SU-DHL-6 (cell line): ENCODE measurements around the gene MED15.

Experiments used
- H2AFZ ChIP-seq: fragments of 200-600 bp; sonication (generic); 2 replicates; pipeline ENCODE4 v1.6.1; 2014; ENCODE audit warnings: low read depth, mild to moderate bottlenecking, moderate library complexity, mixed read lengths, antibody characterized with exemption, low read length; ENCODE audit not compliant: severe bottlenecking
- H3F3A ChIP-seq: fragments of 200-600 bp; shearing (Covaris generic); 2 replicates; pipeline ENCODE4 v1.6.0; 2016; ENCODE audit warnings: antibody characterized with exemption, mild to moderate bottlenecking; ENCODE audit not compliant: insufficient read depth
- H3K27ac ChIP-seq: fragments of 200-600 bp; sonication (generic); 2 replicates; pipeline ENCODE4 v1.5.1; 2016; ENCODE audit warnings: low read depth, mild to moderate bottlenecking, low read length, moderate library complexity, mixed read lengths
- H3K27me3 ChIP-seq: fragments of 200-600 bp; sonication (generic), shearing (Covaris generic); 2 replicates; pipeline ENCODE4 v1.6.0; 2014; ENCODE audit warnings: mild to moderate bottlenecking, low read length
- H3K36me3 ChIP-seq: fragments of 200-600 bp; sonication (generic); 2 replicates; pipeline ENCODE4 v1.6.1; 2014; ENCODE audit warnings: mild to moderate bottlenecking, low read length, mixed read lengths
- H3K4me2 ChIP-seq: fragments of 300-600, 200-600 bp; shearing (Covaris generic), sonication (generic); 2 replicates; pipeline ENCODE4 v1.6.0; 2014; ENCODE audit warnings: low read length, low read depth, mild to moderate bottlenecking; ENCODE audit not compliant: poor library complexity, severe bottlenecking
- H3K4me3 ChIP-seq: fragments of 200-600 bp; sonication (generic); 2 replicates; pipeline ENCODE4 v1.5.1; 2014; ENCODE audit warnings: antibody characterized with exemption, low read length, mild to moderate bottlenecking, mixed read lengths; ENCODE audit not compliant: insufficient read depth, poor library complexity, severe bottlenecking
- H3K79me2 ChIP-seq: fragments of 200-600 bp; sonication (generic); 2 replicates; pipeline ENCODE4 v1.6.1; 2014; ENCODE audit warnings: mild to moderate bottlenecking, low read length, moderate library complexity; ENCODE audit not compliant: insufficient read depth
- H3K9ac ChIP-seq: fragments of 200-600 bp; sonication (generic); 2 replicates; pipeline ENCODE4 v1.7.0; 2014; ENCODE audit warnings: mild to moderate bottlenecking, low read length
- H3K9me2 ChIP-seq: fragments of 200-600 bp; sonication (generic); replicated peaks from 2 replicates; pipeline ENCODE4 v1.6.1; 2014; ENCODE audit warnings: low read length; ENCODE audit not compliant: insufficient read depth
- H3K9me3 ChIP-seq: fragments of 200-600 bp; sonication (generic); 2 replicates; pipeline ENCODE4 v1.6.1; 2014; ENCODE audit warnings: low read length, mixed read lengths; ENCODE audit not compliant: insufficient read depth
- H4K20me1 ChIP-seq: fragments of 200-600 bp; sonication (generic); 2 replicates; pipeline ENCODE4 v1.6.1; 2014; ENCODE audit warnings: low read depth, mild to moderate bottlenecking, antibody characterized with exemption, low read length, moderate library complexity, mixed read lengths
- CTCF ChIP-seq: fragments of 200-600 bp; sonication (generic); IDR thresholded peaks from one replicate; pipeline ENCODE4 v1.5.1; 2017; ENCODE audit warnings: antibody characterized with exemption, mild to moderate bottlenecking, low read length, moderate library complexity; ENCODE audit not compliant: insufficient read depth, poor library complexity, severe bottlenecking
- EZH2phosphoT487 ChIP-seq: fragments of 200-600 bp; sonication (generic), shearing (Covaris generic); conservative IDR thresholded peaks from 2 replicates; pipeline ENCODE4 v1.6.1; 2018; ENCODE audit warnings: mild to moderate bottlenecking, antibody characterized with exemption, low read length, moderate library complexity, mixed read lengths

The MED15 gene

GRCh38 chr22:20611418-20611817 lies 104.0 kb downstream of the MED15 start:
- Histone ChIP-seq H3K4me3 (no peak overlapping the region), H4K20me1 (no peaks in the 10 kb centered on the region), H3K9ac (no peak overlapping the region), H3K79me2 (no peaks in the 10 kb centered on the region), H3K9me2 (no peaks in the 10 kb centered on the region), H3K4me2 (no peak overlapping the region), H3K27me3 (no peaks in the 10 kb centered on the region), H3K9me3 (no peaks in the 10 kb centered on the region), H3F3A (no peaks in the 10 kb centered on the region), H2AFZ (no peak overlapping the region), H3K27ac (no peak overlapping the region), H3K36me3 (no peaks in the 10 kb centered on the region)
- no peak for TF ChIP-seq CTCF
- no peak for TF ChIP-seq EZH2phosphoT487

- Histone ChIP-seq H3K9me3 (no peaks in the 10 kb centered on the region), H3K27me3 (no peaks in the 10 kb centered on the region), H3F3A (no peaks in the 10 kb centered on the region), H3K79me2 (no peaks in the 10 kb centered on the region), H4K20me1 (no peaks in the 10 kb centered on the region), H3K9me2 (no peaks in the 10 kb centered on the region), H3K27ac (no peak overlapping the region), H3K4me2 (no peak overlapping the region), H3K36me3 (no peaks in the 10 kb centered on the region), H2AFZ (no peak overlapping the region), H3K9ac (no peak overlapping the region), H3K4me3 (no peak overlapping the region)
- TF ChIP-seq EZH2phosphoT487: no peak
- TF ChIP-seq CTCF: no peak
Observed at GRCh38 chr22:20613301-20613700, 105.9 kb downstream of the MED15 start.

- H3K27ac ChIP-seq: no peak overlapping the region
- no peaks in the 10 kb centered on the region for H3K79me2 ChIP-seq
- no peaks in the 10 kb centered on the region for H3K27me3 ChIP-seq
- no peak overlapping the region for H3K4me3 ChIP-seq
- no peak overlapping the region for H2AFZ ChIP-seq
- no peak for TF ChIP-seq CTCF
- no peak for TF ChIP-seq EZH2phosphoT487
- no peaks in the 10 kb centered on the region for H3F3A ChIP-seq
- H3K9ac ChIP-seq: no peak overlapping the region
- no peaks in the 10 kb centered on the region for H3K9me3 ChIP-seq
- no peaks in the 10 kb centered on the region for H3K9me2 ChIP-seq
- no peaks in the 10 kb centered on the region for H3K36me3 ChIP-seq
- no peak overlapping the region for H3K4me2 ChIP-seq
- H4K20me1 ChIP-seq: no peaks in the 10 kb centered on the region
Observed at GRCh38 chr22:20615021-20615420, 107.6 kb downstream of the MED15 start.
